GM18505 (cell line): ENCODE data around the gene DOCK8.

Experiments used
- ATAC-seq: cut with Tn5 transposase; IDR thresholded peaks from one replicate; pipeline ENCODE4 v1.9.1; 2021; ENCODE audit not compliant: unreplicated experiment
- POLR2A ChIP-seq: IDR thresholded peaks from 4 replicates; pipeline ENCODE4 v1.6.1; 2011; ENCODE audit warnings: borderline replicate concordance; ENCODE audit not compliant: insufficient read depth, insufficient read length; ENCODE audit errors: extremely low read depth

DOCK8 gene

GRCh38 chr9:237858-238345 is 23.2 kb downstream of the DOCK8 start:
- no peak for TF ChIP-seq POLR2A
- no peak for ATAC-seq

GRCh38 chr9:242461-243080 is 27.9 kb downstream of the DOCK8 start:
- TF ChIP-seq POLR2A, result no peak
- ATAC-seq, result no peak

DNA sequence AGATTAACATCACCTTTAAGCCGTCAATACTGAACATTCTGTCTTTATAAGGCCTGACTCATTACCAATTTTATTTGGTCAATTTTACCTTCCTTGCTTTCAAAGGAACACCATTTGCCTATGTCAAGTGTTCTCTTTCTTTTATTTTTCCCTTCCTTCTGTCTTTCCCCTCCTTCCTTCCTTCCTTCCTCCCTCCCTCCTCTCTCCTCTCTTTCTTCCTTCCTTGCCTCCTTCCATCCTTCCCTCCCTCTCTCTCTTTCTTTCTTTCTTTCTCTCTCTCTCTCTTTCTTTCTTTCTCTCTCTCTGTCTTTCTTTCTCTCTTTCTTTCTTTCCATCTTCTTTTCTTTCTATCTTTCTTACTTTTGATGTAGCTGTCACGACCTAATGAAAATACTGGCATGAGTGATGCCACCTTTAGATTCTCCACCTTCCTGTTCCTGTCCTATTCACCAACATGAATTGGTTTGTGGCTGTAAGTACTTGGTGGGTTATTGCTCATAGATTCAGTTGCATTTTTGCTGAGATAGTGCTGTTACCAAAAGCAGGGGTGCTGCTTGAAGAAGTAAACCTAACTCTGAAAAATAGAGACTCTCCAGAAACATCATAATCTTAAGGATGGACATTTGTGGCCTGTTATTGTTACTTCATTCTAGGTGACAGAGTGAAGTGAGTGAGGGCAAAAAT is 33.8 kb downstream of the DOCK8 start:
- ATAC-seq, result no peak
- no peak for TF ChIP-seq POLR2A

- TF ChIP-seq POLR2A, result no peak
- no peak for ATAC-seq
Measured at GRCh38 chr9:249025-249424, 34.4 kb downstream of the DOCK8 start.

DNA sequence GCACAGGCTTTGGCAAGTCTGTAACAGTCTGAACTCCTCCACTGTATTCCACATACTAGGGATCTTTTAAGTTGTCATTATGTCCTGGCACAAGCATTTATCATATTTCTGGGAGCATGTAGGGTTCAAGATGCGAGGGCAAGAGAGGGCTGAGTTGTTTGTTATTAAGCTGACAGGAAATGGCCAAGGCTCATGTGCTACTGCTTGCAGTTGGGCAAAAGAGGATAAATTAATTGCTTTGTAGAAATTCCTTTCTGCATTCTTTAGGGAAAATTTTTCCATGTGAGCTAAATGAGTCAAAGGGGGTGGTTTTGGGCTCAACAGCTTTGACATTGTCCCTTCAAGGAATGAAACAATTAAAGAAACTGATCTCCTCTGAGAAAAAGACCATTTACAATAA is 35.4 kb downstream of the DOCK8 start:
- ATAC-seq, result no peak
- no peak for TF ChIP-seq POLR2A

DNA sequence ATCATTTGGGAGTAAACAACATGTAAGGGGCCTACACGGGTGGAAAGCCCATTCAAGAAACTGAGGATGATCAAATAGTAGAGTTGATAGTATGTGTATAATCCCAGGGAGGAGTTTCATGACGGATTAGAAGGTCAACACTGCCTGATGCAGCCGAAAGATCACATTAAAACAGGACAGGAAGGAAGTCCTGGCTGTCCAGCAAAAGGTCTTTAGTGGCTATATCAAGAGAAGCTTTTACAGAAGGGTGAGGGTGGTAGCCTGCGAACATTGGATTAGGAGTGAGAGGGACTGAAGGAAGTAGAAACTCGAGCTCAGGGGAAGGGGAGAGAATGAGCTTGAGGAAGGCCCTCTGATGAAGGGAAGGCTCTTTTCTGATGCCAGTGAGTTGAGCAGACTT is 36.0 kb downstream of the DOCK8 start:
- no peak for TF ChIP-seq POLR2A
- no peak for ATAC-seq

DNA sequence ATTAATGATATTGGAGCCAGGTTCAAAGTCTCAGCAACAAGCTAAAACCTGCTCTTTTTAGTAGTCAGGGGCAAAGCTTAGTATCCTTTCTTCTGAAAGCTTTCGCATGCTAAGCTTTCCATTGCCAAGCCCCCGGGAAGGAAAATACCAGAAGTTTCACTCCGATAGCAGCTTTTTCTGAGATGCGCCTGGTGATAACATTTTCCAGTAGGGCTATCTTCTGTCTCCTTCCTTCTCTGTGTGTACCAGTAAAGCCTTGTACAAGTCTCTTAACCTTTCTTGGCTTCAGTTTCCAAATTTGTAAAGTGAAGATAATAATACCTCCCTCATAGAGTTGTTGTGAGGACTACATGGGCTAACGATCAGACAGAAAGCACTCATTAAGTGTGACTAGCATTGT is 36.7 kb downstream of the DOCK8 start:
- no peak for ATAC-seq
- no peak for TF ChIP-seq POLR2A

GRCh38 chr9:253539-253938 is 38.9 kb downstream of the DOCK8 start:
- no peak for ATAC-seq
- no peak for TF ChIP-seq POLR2A

DNA sequence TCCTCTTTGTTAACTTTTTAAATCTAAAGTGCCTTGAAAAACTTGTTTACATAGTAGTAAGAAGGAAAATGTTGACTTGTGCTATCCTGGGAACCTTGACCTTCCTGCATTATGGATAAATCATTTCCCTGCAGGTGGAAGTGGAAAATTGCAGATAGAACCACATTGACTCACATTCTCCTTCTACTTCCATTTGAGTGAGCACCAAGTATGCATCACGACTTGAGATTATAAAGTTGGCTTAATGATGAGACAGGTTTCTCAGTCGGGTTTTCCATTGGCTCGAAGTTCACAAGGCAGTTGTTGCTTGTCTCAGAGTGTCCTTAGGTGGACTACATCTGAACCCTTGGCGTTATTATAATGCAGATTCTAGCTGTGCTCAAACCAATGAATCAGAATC is 39.9 kb downstream of the DOCK8 start:
- no peak for ATAC-seq
- no peak for TF ChIP-seq POLR2A

DNA sequence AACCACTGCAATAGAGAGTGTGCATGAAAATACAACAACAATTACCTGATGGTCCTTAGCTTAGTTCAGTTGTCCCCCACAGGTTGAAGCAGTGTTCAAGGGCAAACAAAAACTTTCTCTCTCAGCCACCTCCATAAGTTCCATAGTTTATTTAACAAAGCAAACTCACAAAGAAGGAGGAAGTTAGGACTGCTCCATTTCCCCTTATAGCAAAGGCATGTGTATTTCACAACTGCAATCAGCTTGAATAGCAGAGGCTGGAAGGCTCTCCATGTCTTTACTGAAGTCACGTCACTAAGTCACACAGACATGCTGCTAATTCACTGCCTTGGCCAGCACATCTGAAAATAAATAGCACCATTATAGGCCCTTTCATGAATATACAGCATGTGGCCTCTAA is 43.3 kb downstream of the DOCK8 start:
- TF ChIP-seq POLR2A, result no peak

GRCh38 chr9:259405-260404 is 45.0 kb downstream of the DOCK8 start:
- no peak for TF ChIP-seq POLR2A
- no peak for ATAC-seq

More for the DNA sequence above, 43.3 kb downstream of the DOCK8 start:
- ATAC-seq, result no peak

GRCh38 chr9:264231-264630 is 49.6 kb downstream of the DOCK8 start:
- TF ChIP-seq POLR2A, result no peak
- ATAC-seq, result no peak

GRCh38 chr9:265209-265870 is 50.7 kb downstream of the DOCK8 start:
- no peak for TF ChIP-seq POLR2A
- ATAC-seq, result no peak
